IPS-15b (cell line): ENCODE results near the gene LDLR.
"Not testable (repeated sequence)": the region's sequence is repeated elsewhere in the genome, so short reads cannot be mapped to it uniquely, and the experiment has no call there.

Experiments used
- H3K27me3 ChIP-seq: one replicate; pipeline ENCODE4 v1.6.1; 2013; ENCODE audit warnings: low read length; ENCODE audit not compliant: control insufficient read depth, insufficient read depth
- H3K36me3 ChIP-seq: one replicate; pipeline ENCODE4 v1.6.1; 2013; ENCODE audit warnings: low read length; ENCODE audit not compliant: control insufficient read depth, insufficient read depth
- H3K4me1 ChIP-seq: one replicate; pipeline ENCODE4 v1.6.1; 2013; ENCODE audit warnings: mild to moderate bottlenecking, low read length; ENCODE audit not compliant: control insufficient read depth, insufficient read depth
- H3K4me3 ChIP-seq: one replicate; pipeline ENCODE4 v1.5.1; 2013; ENCODE audit warnings: low read depth, low read length
- H3K9ac ChIP-seq: one replicate; pipeline ENCODE4 v1.6.1; 2013; ENCODE audit warnings: low read depth, mild to moderate bottlenecking, low read length
- H3K9me3 ChIP-seq: one replicate; pipeline ENCODE4 v1.6.1; 2013; ENCODE audit warnings: mild to moderate bottlenecking, low read length; ENCODE audit not compliant: control insufficient read depth, insufficient read depth

Gene LDLR

GRCh38 chr19:11058246-11059030 is 30.8 kb upstream of the LDLR start:
- peaks cover 44% of the 10 kb centered on the region for H3K36me3 ChIP-seq
- no peaks in the 10 kb centered on the region for H3K4me1 ChIP-seq
- no peak overlapping the region for H3K4me3 ChIP-seq
- H3K9me3 ChIP-seq: no peaks in the 10 kb centered on the region
- H3K27me3 ChIP-seq: no peaks in the 10 kb centered on the region
- no peak overlapping the region for H3K9ac ChIP-seq

- no peak overlapping the region for H3K9ac ChIP-seq
- H3K27me3 ChIP-seq: no peaks in the 10 kb centered on the region
- no peaks in the 10 kb centered on the region for H3K9me3 ChIP-seq
- no peaks in the 10 kb centered on the region for H3K4me1 ChIP-seq
- no peak overlapping the region for H3K4me3 ChIP-seq
- H3K36me3 ChIP-seq: peaks cover 36% of the 10 kb centered on the region
Measured at GRCh38 chr19:11059511-11060358, 29.5 kb upstream of the LDLR start.

GRCh38 chr19:11061952-11062351 is 27.3 kb upstream of the LDLR start:
- no peak overlapping the region for H3K9ac ChIP-seq
- no peak overlapping the region for H3K4me3 ChIP-seq
- H3K27me3 ChIP-seq: no peaks in the 10 kb centered on the region
- no peaks in the 10 kb centered on the region for H3K9me3 ChIP-seq
- H3K4me1 ChIP-seq: no peaks in the 10 kb centered on the region
- H3K36me3 ChIP-seq: peaks cover 32% of the 10 kb centered on the region

- Histone ChIP-seq H3K4me1 (no peaks in the 10 kb centered on the region), H3K36me3 (peaks cover 27% of the 10 kb centered on the region), H3K4me3 (no peak overlapping the region), H3K9ac (no peak overlapping the region), H3K27me3 (no peaks in the 10 kb centered on the region), H3K9me3 (no peaks in the 10 kb centered on the region)
Measured at GRCh38 chr19:11063434-11063833, 25.8 kb upstream of the LDLR start.

- H3K9ac ChIP-seq: no peak overlapping the region
- no peaks in the 10 kb centered on the region for H3K27me3 ChIP-seq
- no peak overlapping the region for H3K4me3 ChIP-seq
- H3K4me1 ChIP-seq: no peaks in the 10 kb centered on the region
- no peaks in the 10 kb centered on the region for H3K9me3 ChIP-seq
- peaks cover 16% of the 10 kb centered on the region for H3K36me3 ChIP-seq
Measured at GRCh38 chr19:11064831-11065303, 24.4 kb upstream of the LDLR start.

GRCh38 chr19:11066326-11066725 is 22.9 kb upstream of the LDLR start:
- H3K4me3 ChIP-seq: no peak overlapping the region
- H3K36me3 ChIP-seq: peaks cover 6% of the 10 kb centered on the region
- H3K27me3 ChIP-seq: no peaks in the 10 kb centered on the region
- no peaks in the 10 kb centered on the region for H3K4me1 ChIP-seq
- no peak overlapping the region for H3K9ac ChIP-seq
- H3K9me3 ChIP-seq: no peaks in the 10 kb centered on the region

- H3K36me3 ChIP-seq: peaks cover 2% of the 10 kb centered on the region
- H3K9ac ChIP-seq: no peak overlapping the region
- no peaks in the 10 kb centered on the region for H3K4me1 ChIP-seq
- H3K4me3 ChIP-seq: no peak overlapping the region
- no peaks in the 10 kb centered on the region for H3K27me3 ChIP-seq
- H3K9me3 ChIP-seq: no peaks in the 10 kb centered on the region
Measured at GRCh38 chr19:11067356-11068113, 21.7 kb upstream of the LDLR start.

GRCh38 chr19:11069561-11069960 is 19.7 kb upstream of the LDLR start:
- H3K4me1 ChIP-seq: no peaks in the 10 kb centered on the region
- no peaks in the 10 kb centered on the region for H3K27me3 ChIP-seq
- no peak overlapping the region for H3K9ac ChIP-seq
- no peaks in the 10 kb centered on the region for H3K9me3 ChIP-seq
- H3K4me3 ChIP-seq: no peak overlapping the region
- H3K36me3 ChIP-seq: peaks cover 2% of the 10 kb centered on the region

GRCh38 chr19:11070123-11070522 is 19.1 kb upstream of the LDLR start:
- H3K4me3 ChIP-seq: no peak overlapping the region
- no peaks in the 10 kb centered on the region for H3K9me3 ChIP-seq
- H3K9ac ChIP-seq: no peak overlapping the region
- H3K4me1 ChIP-seq: no peaks in the 10 kb centered on the region
- H3K36me3 ChIP-seq: peaks cover 1% of the 10 kb centered on the region
- H3K27me3 ChIP-seq: no peaks in the 10 kb centered on the region

- Histone ChIP-seq H3K9ac (no peak overlapping the region), H3K36me3 (no peaks in the 10 kb centered on the region), H3K4me1 (no peaks in the 10 kb centered on the region), H3K9me3 (no peaks in the 10 kb centered on the region), H3K4me3 (no peak overlapping the region), H3K27me3 (no peaks in the 10 kb centered on the region)
Measured at GRCh38 chr19:11073568-11073967, 15.7 kb upstream of the LDLR start.

- H3K27me3 ChIP-seq, H3K9ac ChIP-seq, H3K4me1 ChIP-seq, H3K9me3 ChIP-seq, H3K4me3 ChIP-seq, H3K36me3 ChIP-seq: not testable (repeated sequence)
Measured at GRCh38 chr19:11076792-11077191, 12.5 kb upstream of the LDLR start.
